Mucosa of gallbladder (tissue), 1 donor: ENCODE results near the gene TOMM34. TPM values are rescaled to one million over a fixed set of nuclear protein-coding genes. Genes with fewer than 3 reads are reported as not detected.

Source experiments
- DNase-seq: peaks from one replicate; pipeline ENCODE4 v3.0.0-alpha.2; 2020; ENCODE audit warnings: low spot score
- total RNA-seq: library from RNA; stranded (reverse); gene quantifications from one replicate; pipeline ENCODE4 v1.2.1, GENCODE V29; 2021
- donor health status: DM: no; HTN: no; CAD: no.

Gene TOMM34
- total RNA-seq, 1 donor from 2014 or later, result 21.4 TPM

DNA sequence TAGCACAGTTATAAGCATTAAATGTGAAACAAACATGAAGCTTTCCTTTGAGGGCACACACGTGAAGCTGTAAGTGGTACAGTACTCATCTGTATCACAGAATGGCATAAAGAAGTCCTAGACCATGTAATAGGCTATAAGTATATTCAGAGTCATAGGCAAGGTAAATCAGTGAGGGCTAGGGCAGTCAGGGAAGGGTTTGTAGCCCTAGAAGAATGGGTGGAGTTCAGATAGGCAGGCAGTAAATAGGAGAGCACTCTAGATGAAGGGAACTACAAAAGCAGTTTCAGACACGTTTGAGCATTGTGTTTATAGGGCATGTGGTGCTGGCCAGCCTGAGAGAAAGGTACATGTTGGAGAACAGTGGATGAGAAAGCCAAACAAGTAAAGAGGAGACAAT lies 65.2 kb downstream of the TOMM34 start:
- DNase-seq, result no peak

Other genes with a start within 250 kb of the TOMM34 start
- gene CCN5, start 245.0 kb downstream of the TOMM34 start, total RNA-seq, result 1.6 TPM
- gene KCNK15, start 214.5 kb downstream of the TOMM34 start, total RNA-seq, result 14.2 TPM
- gene RIMS4, start 149.9 kb downstream of the TOMM34 start, total RNA-seq, result 0.06 TPM
- 178 TPM for gene YWHAB, start 74.7 kb downstream of the TOMM34 start, total RNA-seq
- gene PABPC1L, start 50.3 kb downstream of the TOMM34 start, total RNA-seq, result 64.4 TPM
- 29.3 TPM for gene STK4, start 6.1 kb upstream of the TOMM34 start, total RNA-seq
- 11.2 TPM for gene KCNS1, start 140.7 kb upstream of the TOMM34 start, total RNA-seq
- not detected for gene WFDC5, start 154.8 kb upstream of the TOMM34 start, total RNA-seq
- not detected for gene WFDC12, start 164.1 kb upstream of the TOMM34 start, total RNA-seq
- not detected for gene PI3, start 214.5 kb upstream of the TOMM34 start, total RNA-seq
- gene SEMG1, start 246.6 kb upstream of the TOMM34 start, total RNA-seq, result 1.1 TPM